ENCODE results near the gene ARID1B. TPM values are rescaled to one million over a fixed set of nuclear protein-coding genes. Genes with fewer than 3 reads are reported as not detected.

ARID1B gene
- polyA plus RNA-seq, 1 experiment = 19.2 TPM

DNA sequence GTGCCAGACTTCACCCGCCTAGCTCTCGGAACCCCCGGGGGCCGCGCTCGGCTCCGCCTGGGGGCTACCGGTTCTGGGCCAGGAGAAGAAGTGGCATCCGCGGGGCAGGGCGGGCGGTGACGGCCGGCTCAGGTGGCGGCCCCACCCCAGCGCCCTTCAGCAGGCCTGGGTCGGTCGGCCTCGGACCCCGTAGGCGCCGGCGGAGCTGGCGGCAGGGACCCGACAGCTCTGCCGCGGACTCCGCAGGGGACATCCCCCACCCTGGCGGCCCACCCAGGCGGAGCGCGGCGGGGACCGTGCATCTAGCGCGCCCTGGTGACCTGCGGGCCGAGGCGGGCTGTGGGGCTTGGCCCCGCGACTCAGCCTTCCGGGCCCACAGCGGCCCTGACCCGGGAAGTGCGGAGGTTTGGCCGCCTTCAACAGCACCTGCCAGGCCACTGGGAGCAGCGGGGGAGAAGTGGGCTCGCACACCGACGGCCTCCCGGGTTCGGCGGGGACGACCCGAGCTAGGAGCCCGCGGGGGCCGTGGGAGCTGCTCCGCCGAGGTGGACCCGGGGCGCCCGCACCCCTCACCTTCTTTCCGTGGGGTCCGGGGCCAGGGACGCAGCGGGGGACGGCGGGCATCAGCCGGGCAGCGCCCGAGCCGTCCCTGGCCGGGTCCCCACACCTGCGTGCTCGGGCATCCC, 459.0 kb downstream of the ARID1B start:
- DNase-seq (ENCODE audit: low read depth, low spot score) = no peak
- ChIA-PET POLR2A (interaction anchor here (0.7 kb wide), 1 partner anchor 1454 kb away, joined by 3 read pairs; no protein-coding TSS in a partner anchor), CTCF (interaction anchor here (0.5 to 1.4 kb wide), 7 partner anchors 10 to 894 kb away, joined by 3 to 7 read pairs (median 3); no protein-coding TSS in a partner anchor)
- Histone ChIP-seq H3K4me3 (ENCODE audit: low read depth, low read length) (peak overlapping the region; percentile 51), H3K27me3 (ENCODE audit: control insufficient read depth, insufficient read depth, low read length) (peaks cover 20% of the 10 kb centered on the region), H3K27ac (ENCODE audit: low read depth, low read length) (no peak overlapping the region), H3K9me3 (ENCODE audit: control insufficient read depth, insufficient read depth, low read length) (peaks cover 6% of the 10 kb centered on the region; the same call in 1 of the 2 replicates)
- TF ChIP-seq, protein P1, sequence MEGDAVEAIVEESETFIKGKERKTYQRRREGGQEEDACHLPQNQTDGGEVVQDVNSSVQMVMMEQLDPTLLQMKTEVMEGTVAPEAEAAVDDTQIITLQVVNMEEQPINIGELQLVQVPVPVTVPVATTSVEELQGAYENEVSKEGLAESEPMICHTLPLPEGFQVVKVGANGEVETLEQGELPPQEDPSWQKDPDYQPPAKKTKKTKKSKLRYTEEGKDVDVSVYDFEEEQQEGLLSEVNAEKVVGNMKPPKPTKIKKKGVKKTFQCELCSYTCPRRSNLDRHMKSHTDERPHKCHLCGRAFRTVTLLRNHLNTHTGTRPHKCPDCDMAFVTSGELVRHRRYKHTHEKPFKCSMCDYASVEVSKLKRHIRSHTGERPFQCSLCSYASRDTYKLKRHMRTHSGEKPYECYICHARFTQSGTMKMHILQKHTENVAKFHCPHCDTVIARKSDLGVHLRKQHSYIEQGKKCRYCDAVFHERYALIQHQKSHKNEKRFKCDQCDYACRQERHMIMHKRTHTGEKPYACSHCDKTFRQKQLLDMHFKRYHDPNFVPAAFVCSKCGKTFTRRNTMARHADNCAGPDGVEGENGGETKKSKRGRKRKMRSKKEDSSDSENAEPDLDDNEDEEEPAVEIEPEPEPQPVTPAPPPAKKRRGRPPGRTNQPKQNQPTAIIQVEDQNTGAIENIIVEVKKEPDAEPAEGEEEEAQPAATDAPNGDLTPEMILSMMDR (IDR thresholded peaks at IDR 0.05; ENCODE audit: low read depth, low read length) = no peak

DNA sequence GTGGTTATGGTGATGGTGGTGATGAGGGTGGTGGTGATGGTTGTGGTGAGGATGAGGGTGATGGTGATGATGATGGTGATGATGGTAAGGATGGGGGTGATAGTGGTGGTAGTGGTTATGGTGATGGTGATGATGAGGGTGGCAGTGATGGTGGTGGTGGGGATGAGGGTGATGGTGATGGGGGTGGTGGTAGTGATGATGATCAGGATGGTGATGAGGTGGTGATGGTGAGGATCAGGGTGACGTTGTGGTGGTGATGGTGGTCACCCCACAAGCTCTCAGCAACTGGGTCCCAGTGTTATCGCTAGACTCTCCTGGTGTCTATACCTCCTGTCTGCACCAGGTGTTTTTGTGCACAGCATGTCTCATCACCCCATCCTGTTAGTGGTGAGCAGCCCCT, 461.2 kb downstream of the ARID1B start:
- POLR2A ChIA-PET = no interaction called here
- H3K27ac ChIP-seq (ENCODE audit: low read depth, low read length) = no peak overlapping the region
- TF ChIP-seq, protein P1 (IDR thresholded peaks at IDR 0.05; ENCODE audit: low read depth, low read length) = no peak
- H3K27me3 ChIP-seq (ENCODE audit: control insufficient read depth, insufficient read depth, low read length) = peaks cover 17% of the 10 kb centered on the region
- H3K4me3 ChIP-seq (ENCODE audit: low read depth, low read length) = no peak overlapping the region
- CTCF ChIA-PET = no interaction called here
- DNase-seq (ENCODE audit: low read depth, low spot score) = no peak
- peaks cover 7% of the 10 kb centered on the region; the same call in 1 of the 2 replicates for H3K9me3 ChIP-seq (ENCODE audit: control insufficient read depth, insufficient read depth, low read length)

DNA sequence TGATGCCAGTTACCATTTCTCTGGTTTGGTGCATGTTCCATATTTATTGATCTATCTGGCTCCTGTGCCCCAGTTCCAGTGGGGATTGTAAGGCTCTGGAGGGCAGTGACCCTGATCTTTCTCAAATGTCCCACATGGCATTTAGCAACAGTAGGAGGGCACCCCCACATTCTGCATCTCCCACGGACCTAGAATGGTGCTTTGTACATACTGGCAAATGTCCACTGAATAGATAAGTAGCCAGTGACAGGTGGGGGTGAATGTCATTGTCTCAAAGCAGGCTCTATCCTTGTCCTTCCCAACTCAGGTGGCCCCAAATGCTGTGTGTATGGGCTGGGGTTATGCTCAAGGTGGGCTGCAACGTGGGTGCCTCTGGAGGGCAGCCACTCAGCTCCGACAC, 462.0 kb downstream of the ARID1B start:
- DNase-seq (ENCODE audit: low read depth, low spot score) = no peak
- peaks cover 17% of the 10 kb centered on the region for H3K27me3 ChIP-seq (ENCODE audit: control insufficient read depth, insufficient read depth, low read length)
- ChIA-PET POLR2A (no interaction called here), CTCF (no interaction called here)
- TF ChIP-seq, protein P1 (IDR thresholded peaks at IDR 0.05; ENCODE audit: low read depth, low read length) = no peak
- H3K4me3 ChIP-seq (ENCODE audit: low read depth, low read length) = no peak overlapping the region
- H3K9me3 ChIP-seq (ENCODE audit: control insufficient read depth, insufficient read depth, low read length) = peaks cover 7% of the 10 kb centered on the region
- H3K27ac ChIP-seq (ENCODE audit: low read depth, low read length) = no peak overlapping the region

DNA sequence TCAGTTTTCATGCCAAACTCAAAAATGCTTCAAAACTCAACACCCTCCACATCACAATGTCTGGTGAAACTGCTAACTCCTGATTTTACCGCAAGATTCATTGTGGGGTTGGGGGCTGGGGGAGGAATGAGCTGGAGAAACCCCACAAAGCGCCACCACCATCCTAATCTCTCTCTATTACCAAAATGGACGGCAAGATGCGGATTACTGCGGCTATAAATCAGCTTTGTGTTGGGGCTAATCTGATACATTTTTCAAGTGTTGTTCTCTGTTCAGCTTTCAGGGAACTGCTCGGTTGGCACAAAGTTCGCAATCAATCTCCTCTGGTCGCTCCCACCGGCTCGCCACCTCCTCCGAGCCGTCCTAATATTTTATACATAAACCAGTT, 462.5 kb downstream of the ARID1B start:
- TF ChIP-seq, protein P1 (IDR thresholded peaks at IDR 0.05; ENCODE audit: low read depth, low read length) = no peak
- no peak overlapping the region for H3K4me3 ChIP-seq (ENCODE audit: low read depth, low read length)
- ChIA-PET CTCF (no interaction called here), POLR2A (no interaction called here)
- H3K9me3 ChIP-seq (ENCODE audit: control insufficient read depth, insufficient read depth, low read length) = peaks cover 7% of the 10 kb centered on the region
- no peak overlapping the region for H3K27ac ChIP-seq (ENCODE audit: low read depth, low read length)
- peaks cover 15% of the 10 kb centered on the region for H3K27me3 ChIP-seq (ENCODE audit: control insufficient read depth, insufficient read depth, low read length)
- no peak for DNase-seq (ENCODE audit: low read depth, low spot score)

DNA sequence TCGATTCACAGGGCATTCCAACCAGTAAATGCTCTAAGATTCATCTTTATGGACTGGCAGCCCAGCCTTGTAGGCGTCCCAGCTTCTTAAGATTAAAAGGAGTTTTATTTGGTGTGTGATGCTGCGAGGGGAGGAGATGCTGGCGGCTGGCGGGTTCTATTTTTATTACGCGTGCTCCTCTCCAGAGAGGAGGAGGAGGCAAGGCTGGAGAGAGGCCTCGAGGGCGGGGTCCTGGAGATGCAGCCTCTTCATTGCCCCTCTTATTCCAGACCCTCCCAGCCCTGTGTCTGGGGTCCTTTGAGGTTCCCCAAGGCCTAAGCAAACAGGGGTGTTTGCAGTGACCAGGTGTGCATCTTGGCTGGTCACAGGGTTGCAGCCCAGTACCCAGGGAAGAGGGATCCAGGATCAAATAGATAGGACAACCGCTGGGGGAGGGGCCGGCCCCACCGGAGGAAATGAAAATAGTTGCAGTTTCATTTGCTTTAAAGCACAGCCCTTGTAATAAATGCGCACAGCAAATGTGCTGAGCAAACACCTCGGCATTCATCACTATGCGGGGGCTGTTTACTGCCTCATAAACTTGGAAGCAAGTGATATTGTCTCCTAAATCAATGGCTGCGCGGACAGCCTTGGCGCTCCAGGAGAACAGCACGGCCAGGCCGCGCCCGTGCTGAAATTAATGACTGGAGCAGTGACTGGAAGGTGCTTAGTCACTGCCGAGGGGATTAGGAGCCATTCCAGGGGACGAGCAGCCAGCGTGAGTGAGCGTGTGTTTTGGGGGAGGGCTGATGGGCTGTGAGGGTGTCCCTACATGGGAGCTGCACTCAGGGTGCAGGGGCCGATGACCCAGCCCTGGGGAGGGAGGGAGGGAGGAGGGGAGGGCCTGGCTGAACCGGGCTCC, 463.1 kb downstream of the ARID1B start:
- Histone ChIP-seq H3K27me3 (ENCODE audit: control insufficient read depth, insufficient read depth, low read length) (peaks cover 10% of the 10 kb centered on the region), H3K4me3 (ENCODE audit: low read depth, low read length) (peak overlapping the region; percentile 22; the same call in 1 of the 2 replicates), H3K27ac (ENCODE audit: low read depth, low read length) (no peak overlapping the region), H3K9me3 (ENCODE audit: control insufficient read depth, insufficient read depth, low read length) (peaks cover 7% of the 10 kb centered on the region)
- no peak for DNase-seq (ENCODE audit: low read depth, low spot score)
- POLR2A ChIA-PET = no interaction called here
- TF ChIP-seq, protein P1 (IDR thresholded peaks at IDR 0.05; ENCODE audit: low read depth, low read length) = no peak
- CTCF ChIA-PET = no interaction called here

Data from AG04450 (cell line).